Inflammatory macrophage treated with lipopolysaccharide for 4 hours (primary cell): Measurements from ENCODE around the gene TSSK3.

Experiments used
- DNase-seq: peaks from one replicate; pipeline ENCODE4 v3.0.0-alpha.2; 2020

TSSK3 gene

DNA sequence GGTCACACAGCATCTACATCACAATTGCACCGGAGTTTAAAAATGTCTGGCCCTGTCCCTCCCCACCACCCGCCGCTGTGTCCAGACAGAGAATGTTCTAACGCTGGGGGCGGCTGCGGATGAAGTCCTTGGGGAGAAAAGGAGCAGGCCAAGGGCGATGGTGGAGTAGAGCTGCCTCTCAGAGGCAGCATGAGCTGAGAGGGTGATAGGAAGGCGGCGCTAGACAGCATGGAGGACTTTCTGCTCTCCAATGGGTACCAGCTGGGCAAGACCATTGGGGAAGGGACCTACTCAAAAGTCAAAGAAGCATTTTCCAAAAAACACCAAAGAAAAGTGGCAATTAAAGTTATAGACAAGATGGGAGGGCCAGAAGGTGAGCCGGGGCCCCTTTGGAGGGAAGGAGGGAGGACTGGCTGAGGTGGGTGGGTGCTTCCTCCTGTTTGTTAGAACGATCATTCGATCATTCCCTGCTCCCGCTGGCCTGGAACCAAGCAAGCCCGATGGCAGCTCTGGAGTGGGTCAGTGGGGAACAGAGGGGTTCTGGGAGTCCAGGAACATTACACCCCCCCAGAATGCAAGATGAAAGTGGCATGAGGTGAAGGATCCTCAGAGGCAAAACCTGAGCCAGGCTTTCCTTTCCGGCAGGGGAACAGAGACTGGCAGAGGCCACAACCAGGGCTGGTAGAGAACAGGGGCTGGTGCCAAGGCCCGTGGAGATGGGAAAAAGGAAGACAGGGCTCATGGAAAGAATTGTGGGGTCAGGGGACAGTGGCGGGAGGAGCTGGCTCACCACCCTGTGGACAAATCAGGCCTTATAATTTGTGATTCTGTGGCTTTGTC lies at the start of gene TSSK3, which contains the start of gene FAM229A:
TSSK3 (plus strand) TSS at position 66 of the 840 bp plus-strand sequence; CDS start at position 229, 163 bp downstream.
FAM229A (minus strand) TSS at position 12 of the 840 bp plus-strand sequence. CDS start 394 bp downstream, outside the sequence.
- no peak for DNase-seq

- no peak for DNase-seq
Measured at GRCh38 chr1:32316903-32317277, 45.4 kb upstream of the TSSK3 start.

DNA sequence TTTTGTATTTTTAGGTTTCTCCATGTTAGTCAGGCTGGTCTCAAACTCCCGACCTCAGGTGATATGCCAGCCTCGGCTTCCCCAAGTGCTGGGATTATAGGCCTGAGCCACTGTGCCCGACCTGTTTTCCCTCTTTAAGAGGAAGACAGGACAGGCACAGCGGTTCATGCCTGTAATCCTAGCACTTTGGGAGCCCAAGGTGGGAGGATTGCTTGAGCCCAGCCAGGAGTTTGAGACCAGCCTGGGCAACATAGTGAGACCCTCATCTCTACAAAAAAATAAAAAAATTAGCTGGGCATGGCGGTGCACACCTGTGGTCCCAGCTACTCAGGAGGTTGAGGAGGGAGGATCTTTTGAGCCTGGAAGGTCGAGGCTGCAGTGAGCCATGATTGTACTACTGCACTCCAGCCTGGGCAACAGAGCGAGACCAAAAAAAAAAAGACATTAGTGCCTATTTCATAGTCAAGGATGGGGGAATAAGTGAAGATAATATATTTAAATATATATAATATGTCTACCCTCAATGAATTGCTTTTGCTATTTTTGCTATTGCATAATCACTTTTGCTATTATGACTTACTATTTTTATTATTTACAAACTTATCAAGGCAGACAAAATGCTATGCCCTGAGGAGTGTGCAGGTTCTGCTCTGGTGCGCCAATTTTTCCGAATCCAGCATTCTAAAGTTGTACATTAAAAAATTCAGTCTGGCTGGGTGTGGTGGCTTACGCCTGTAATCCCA lies 44.0 kb upstream of the TSSK3 start:
- no peak for DNase-seq

GRCh38 chr1:32321712-32322291 lies 40.5 kb upstream of the TSSK3 start:
- DNase-seq: no peak

GRCh38 chr1:32327204-32327603 lies 35.1 kb upstream of the TSSK3 start:
- DNase-seq: no peak

GRCh38 chr1:32329931-32330466 lies 32.3 kb upstream of the TSSK3 start:
- DNase-seq: no peak

DNA sequence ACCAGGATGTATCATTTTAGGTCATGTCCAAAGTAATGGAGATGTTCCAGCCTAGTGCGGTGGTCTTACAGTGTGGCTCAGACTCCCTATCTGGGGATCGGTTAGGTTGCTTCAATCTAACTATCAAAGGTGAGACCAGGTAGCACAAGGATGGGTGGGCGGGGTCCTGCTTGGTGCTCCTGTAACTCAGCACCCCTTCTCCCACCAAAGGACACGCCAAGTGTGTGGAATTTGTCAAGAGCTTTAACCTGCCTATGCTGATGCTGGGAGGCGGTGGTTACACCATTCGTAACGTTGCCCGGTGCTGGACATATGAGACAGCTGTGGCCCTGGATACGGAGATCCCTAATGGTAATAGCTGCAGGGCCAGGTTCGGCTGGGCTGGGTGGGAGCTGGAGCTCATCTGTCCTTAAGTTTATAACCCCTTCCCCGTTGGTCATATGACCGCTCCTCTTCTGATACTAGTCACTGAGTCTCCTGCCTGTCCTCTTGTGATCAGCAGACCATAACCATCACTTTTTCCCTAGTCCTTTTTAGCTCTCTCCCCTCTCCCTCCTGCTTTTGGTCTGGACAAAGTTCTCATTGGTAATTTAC lies 31.7 kb upstream of the TSSK3 start:
- DNase-seq: no peak

GRCh38 chr1:32331549-32331948 lies 30.8 kb upstream of the TSSK3 start:
- DNase-seq: no peak

GRCh38 chr1:32332290-32333079 lies 29.9 kb upstream of the TSSK3 start:
- no peak for DNase-seq

DNA sequence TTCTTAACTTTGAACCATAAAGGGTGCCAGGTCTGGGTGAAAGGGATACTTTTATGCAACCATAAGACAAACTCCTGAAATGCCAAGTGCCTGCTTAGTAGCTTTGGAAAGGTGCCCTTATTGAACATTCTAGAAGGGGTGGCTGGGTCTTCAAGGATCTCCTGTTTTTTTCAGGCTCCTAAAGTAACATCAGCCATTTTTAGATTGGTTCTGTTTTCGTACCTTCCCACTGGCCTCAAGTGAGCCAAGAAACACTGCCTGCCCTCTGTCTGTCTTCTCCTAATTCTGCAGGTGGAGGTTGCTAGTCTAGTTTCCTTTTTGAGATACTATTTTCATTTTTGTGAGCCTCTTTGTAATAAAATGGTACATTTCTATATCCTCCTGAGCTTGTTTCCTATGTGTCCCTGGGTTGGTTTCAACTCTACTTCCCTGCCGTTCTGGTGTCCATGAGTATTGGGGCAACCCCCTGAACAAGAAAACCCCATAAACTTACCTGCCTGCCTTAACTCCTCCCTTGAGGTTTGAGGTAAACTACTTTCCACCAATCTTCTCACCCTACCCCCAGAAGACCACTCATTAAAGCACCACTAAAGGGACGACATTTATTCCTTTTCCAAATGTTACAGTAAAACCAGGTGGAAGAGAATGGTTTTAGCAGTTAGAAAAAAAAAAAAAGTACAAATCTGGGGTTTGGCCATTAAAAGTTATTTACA lies 28.9 kb upstream of the TSSK3 start:
- DNase-seq: no peak

- no peak for DNase-seq
Measured at GRCh38 chr1:32334274-32334861, 28.0 kb upstream of the TSSK3 start.

- peak; percentile 44 for DNase-seq
Measured at GRCh38 chr1:32334864-32335534, 27.3 kb upstream of the TSSK3 start.

DNA sequence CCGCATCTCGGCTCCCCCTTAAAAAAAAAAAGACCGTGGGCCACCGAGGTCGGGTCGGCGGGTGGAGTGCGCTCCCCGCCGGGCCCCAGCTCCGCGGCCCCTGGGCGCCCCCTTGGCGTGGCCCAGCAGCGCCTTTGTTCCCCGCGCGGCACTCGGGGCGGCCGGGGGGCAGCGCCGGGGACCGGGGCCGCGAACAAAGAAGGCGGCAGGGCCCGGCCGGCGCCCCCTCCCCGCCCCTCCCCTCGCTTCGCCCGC lies 26.9 kb upstream of the TSSK3 start:
- DNase-seq: no peak

DNA sequence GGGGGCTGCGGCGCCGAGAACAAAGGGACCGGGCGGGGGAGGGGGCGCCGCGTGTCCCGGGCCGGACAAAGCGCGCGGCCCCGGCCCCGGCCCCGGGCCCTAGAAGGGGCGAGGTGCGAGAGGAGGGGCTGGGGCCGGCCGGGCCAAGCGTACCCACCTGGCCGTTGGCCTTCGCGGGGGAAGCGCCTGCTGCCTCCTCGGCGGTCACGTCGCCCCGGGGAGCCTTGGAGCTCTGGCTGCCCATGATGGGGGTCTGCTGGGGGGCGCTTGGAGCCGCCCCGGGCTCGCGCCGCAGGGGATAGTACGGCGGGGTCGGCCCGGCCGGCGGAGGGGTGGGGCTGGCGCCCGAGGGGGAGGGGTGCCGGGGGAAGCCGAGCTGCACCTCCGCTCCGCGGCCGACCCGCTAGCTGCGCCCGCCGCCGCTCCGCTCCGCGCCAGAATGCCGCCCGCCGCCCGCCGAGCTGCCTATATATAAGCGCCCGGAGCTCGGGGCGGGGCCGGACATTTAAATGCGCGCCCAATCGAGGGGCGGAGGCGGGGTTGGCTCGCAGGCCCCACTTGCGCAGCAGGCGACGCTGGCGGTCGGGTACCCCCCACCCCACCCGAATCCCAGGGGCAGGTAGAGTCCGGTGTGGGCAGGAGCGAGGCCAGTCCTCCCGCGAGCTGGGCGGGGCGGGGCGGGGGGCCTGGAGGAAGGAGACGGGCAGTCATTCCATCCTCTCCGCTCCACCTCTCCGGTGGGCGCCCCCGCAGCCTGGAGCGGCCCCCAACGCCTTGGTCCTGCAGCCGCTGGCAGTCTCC lies 26.3 kb upstream of the TSSK3 start, which contains the start of gene MARCKSL1:
MARCKSL1 (minus strand) TSS at position 444 of the 801 bp plus-strand sequence; CDS start at position 244, 200 bp downstream.
- peak; percentile 57 for DNase-seq

DNA sequence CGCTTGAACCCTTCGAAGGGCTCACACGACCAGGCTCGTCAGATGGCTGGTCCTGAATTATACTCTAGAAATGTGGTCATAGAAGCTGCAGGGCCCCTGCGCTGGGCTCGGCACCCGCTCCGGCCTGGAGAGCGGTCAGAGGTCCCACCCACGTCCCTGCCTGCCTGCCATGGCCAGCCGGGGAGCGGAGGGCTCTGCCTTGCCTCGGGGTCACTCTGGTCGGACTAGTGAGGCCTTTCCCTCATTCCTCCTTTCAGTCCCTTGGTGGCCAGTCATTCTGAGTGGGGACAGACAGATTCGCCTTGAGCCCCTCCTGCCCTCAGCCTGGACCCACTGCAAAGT lies 25.8 kb upstream of the TSSK3 start:
- no peak for DNase-seq

DNA sequence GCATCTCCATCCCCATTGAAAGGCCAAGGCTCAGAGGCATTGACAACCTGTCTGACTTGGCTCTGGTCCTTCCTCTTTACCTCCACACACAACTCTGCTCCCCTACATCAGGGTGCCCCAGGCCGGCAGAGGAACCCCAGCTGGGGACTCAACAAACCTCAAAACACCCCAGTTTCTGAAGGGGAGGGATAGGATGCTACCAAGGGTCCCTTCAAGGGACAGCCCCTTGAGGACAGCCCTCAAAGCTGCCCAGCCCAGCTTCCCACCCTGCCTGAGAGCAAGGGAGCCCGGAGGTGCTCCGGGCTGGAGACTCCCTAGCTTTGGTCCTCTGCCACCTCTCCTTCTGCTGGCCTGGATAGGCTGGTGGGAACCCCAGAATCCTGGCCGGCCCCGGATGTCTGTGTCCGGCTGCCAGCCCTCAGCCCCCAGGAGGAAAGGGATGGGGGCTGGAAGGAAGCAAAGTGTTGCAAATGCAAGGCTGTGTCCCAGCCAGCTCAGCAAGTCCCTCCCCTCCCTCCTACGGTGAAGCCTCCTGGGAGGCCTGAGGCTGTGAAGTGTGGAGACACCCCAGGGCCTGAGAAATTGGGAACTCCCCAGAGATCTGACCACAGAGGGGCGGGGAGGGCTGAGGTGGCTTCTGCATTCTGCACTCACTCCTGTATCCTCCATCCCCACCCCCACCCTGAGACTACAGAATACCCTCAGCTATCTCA lies 25.2 kb upstream of the TSSK3 start:
- peak; percentile 95 for DNase-seq

GRCh38 chr1:32337855-32338636 lies 24.3 kb upstream of the TSSK3 start:
- DNase-seq: peak; percentile 81

GRCh38 chr1:32338637-32339145 lies 23.6 kb upstream of the TSSK3 start:
- no peak for DNase-seq
